Measurements from ENCODE around the gene DAPK3.
A peak's percentile ranks its signal among the peaks of the same experiment; 100 is the strongest.

DAPK3 gene

DNA sequence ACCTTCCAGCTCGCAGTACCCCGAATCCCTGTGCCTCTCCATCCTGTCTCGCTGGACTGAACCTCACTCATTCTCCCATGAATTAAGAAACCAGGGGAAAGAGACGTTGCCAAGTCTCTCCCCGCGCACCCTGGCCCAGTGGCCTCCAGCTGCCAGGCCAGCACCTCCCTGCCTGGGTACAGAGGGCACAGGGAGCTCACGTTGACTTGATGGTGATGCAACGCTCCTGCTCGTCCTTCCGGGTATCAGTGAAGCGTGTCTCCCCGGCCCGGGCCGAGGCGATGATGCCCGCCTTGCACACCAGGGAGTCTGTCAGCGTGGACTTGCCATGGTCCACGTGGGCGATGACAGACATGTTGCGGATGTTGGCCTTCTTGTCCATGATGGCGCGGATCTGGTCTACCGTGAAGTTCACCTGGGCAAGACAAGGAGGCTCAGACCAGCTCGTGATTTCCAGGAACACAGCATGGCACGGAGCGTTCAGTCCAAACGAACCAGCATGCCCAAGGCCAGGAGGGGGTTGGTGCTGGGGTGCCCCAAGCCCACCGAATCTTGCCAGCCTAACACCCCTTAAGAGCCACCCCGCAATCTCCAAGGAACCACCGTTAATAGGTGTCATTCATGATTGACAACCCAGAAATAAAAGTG, 13.2 kb upstream of the DAPK3 start:
- Histone ChIP-seq H3K36me3 (replicated peaks) (peaks cover 58% of the 10 kb centered on the region), H3K27ac (peak overlapping the region; percentile 96), H3K27me3 (replicated peaks) (no peaks in the 10 kb centered on the region), H3K4me3 (ENCODE audit: low read depth, low read length) (peak overlapping the region; percentile 100)
- in situ Hi-C loops (cut with HindIII; ENCODE audit: low pct_ligation_motif_present, low sequenced_read_pairs), result no loop called here
- TF ChIP-seq, protein P1, sequence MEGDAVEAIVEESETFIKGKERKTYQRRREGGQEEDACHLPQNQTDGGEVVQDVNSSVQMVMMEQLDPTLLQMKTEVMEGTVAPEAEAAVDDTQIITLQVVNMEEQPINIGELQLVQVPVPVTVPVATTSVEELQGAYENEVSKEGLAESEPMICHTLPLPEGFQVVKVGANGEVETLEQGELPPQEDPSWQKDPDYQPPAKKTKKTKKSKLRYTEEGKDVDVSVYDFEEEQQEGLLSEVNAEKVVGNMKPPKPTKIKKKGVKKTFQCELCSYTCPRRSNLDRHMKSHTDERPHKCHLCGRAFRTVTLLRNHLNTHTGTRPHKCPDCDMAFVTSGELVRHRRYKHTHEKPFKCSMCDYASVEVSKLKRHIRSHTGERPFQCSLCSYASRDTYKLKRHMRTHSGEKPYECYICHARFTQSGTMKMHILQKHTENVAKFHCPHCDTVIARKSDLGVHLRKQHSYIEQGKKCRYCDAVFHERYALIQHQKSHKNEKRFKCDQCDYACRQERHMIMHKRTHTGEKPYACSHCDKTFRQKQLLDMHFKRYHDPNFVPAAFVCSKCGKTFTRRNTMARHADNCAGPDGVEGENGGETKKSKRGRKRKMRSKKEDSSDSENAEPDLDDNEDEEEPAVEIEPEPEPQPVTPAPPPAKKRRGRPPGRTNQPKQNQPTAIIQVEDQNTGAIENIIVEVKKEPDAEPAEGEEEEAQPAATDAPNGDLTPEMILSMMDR (IDR thresholded peaks at IDR 0.05; ENCODE audit: low read depth, low read length, missing control alignments), result no peak
- DNase-seq, result no peak

DNA sequence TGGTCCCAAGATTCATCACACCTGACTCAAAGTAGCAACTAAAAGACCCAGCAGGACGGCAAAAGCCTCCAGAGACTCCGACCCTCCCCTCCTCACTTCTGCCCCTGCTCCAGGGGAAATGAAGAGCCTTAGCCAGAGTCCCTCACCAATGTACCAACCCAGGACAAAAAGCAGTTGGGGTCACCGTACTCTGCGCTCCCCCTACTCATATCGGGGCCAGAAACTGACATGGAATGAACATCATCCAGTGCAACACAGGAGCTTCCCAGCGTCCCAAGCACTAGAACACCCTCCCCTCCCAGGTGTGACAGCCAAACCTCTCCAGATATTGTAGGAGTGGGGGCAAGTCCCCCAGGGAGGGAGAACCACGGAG, 12.6 kb upstream of the DAPK3 start:
- Histone ChIP-seq H3K4me3 (ENCODE audit: low read depth, low read length) (peak overlapping the region; percentile 100), H3K27ac (peak overlapping the region; percentile 96), H3K36me3 (replicated peaks) (peaks cover 62% of the 10 kb centered on the region), H3K27me3 (replicated peaks) (no peaks in the 10 kb centered on the region)
- no peak for DNase-seq
- in situ Hi-C loops (cut with HindIII; ENCODE audit: low pct_ligation_motif_present, low sequenced_read_pairs), result no loop called here
- TF ChIP-seq, protein P1 (IDR thresholded peaks at IDR 0.05; ENCODE audit: low read depth, low read length, missing control alignments), result no peak

DNA sequence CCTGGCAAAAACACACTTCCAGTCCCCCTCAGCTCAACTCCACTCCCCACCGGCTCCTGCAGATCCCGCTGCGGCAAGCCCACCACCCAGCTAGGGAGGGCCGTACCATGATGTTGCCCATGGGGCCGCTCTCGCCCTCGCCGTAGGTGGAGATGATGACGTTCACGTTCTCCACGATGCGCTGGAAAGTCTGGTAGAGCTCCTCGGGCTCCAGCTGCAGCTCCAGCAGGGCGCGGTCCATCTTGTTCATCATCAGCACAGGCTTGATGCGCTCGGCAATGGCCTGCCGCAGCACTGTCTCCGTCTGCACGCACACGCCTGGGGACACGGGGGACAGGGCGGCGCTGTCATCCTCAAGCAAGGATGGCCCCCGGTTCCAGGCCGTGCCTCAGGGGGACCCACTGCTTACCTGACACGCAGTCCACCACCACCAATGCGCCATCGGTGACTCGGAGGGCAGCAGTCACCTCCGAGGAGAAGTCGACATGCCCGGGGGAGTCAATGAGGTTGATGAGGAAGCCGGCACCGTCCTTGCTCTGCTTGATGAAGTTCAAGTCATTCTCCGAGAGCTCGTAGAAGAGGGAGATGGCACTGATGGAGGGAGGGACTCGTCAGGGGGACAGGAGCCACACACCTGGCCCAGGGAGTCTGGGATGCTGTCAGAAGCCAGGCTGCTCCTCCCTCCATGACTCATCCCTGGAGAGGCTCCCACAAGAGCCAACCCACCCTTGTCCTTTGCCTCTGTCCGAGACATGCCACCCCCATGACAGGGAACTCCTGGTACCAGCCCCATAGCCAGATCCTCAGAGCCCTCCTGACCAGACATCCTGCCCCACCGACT, 12.0 kb upstream of the DAPK3 start:
- TF ChIP-seq, protein P1 (IDR thresholded peaks at IDR 0.05; ENCODE audit: low read depth, low read length, missing control alignments), result no peak
- in situ Hi-C loops (cut with HindIII; ENCODE audit: low pct_ligation_motif_present, low sequenced_read_pairs), result no loop called here
- H3K27ac ChIP-seq, result peak overlapping the region; percentile 96
- peak overlapping the region; percentile 100 for H3K4me3 ChIP-seq (ENCODE audit: low read depth, low read length)
- no peak for DNase-seq
- peaks cover 68% of the 10 kb centered on the region for H3K36me3 ChIP-seq (replicated peaks)
- H3K27me3 ChIP-seq (replicated peaks), result no peaks in the 10 kb centered on the region

DNA sequence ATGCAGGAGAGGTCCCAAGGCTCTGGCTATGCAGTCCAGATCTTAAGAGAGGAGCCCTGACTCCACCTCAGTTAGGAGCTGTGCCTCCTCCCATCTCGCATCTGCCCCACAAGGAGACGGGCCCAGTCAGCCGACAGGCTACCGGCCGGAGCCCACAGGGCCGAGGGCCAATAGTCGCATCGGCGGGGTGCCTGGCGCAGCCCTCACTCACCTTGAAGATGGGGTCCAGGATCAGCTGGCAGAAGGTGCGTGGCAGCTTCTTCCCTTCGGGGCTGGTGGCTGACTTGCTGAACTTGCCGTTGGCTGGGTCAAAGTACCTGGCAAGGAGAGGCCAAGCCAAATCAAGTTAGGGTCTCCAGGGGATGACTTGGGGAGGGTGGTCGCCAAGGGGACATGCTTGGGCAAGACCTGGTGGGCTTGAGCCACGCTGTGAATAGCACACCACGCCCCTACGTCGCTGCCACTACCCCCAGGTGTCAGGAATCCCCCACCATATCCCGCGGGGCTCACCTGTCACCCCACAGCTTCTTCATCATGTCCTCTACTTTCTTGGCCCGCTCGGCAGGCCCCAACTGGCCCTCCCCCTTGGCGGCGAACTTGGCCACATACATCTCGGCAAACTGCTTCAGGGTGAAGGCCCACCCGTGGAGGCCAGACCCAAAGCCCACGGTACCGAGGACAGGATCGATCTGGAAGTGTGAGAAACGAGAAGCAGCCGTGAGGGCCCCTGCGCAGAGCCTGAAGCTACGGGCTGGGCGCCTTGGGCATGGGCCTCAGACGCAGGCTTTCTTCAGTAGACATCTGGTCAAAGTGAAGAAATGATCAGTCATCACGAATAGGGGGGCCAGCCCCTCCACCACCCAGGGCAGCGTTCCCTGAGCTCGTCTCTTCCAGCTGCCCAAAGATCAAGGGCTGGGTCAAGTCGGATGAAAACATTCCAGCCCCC, 11.1 kb upstream of the DAPK3 start:
- H3K36me3 ChIP-seq (replicated peaks), result peaks cover 77% of the 10 kb centered on the region
- DNase-seq, result no peak
- no peaks in the 10 kb centered on the region for H3K27me3 ChIP-seq (replicated peaks)
- no peak overlapping the region for H3K4me3 ChIP-seq (ENCODE audit: low read depth, low read length)
- H3K27ac ChIP-seq, result no peak overlapping the region
- TF ChIP-seq, protein P1 (IDR thresholded peaks at IDR 0.05; ENCODE audit: low read depth, low read length, missing control alignments), result no peak
- in situ Hi-C loops (cut with HindIII; ENCODE audit: low pct_ligation_motif_present, low sequenced_read_pairs), result no loop called here

DNA sequence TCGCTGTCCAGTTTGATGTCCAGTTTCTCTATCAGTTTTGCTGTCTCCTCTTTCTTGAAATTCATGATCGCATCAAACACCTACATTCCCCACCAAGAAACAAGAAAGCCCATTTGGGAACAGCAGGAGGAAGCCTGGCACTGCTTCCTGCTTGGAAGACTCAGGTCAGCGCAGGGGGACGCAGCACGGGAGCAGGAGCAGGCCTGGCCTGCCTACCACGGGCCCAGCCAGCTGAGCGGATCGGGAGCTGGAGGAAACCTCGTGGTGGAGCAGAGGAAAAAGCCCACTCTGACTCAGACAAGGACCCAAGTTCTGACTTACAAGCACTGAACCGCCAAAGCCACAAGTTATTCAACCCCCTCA, 10.5 kb upstream of the DAPK3 start:
- no peak for DNase-seq
- Histone ChIP-seq H3K27ac (no peak overlapping the region), H3K4me3 (ENCODE audit: low read depth, low read length) (no peak overlapping the region), H3K36me3 (replicated peaks) (peaks cover 84% of the 10 kb centered on the region), H3K27me3 (replicated peaks) (no peaks in the 10 kb centered on the region)
- in situ Hi-C loops (cut with HindIII; ENCODE audit: low pct_ligation_motif_present, low sequenced_read_pairs), result no loop called here
- TF ChIP-seq, protein P1 (IDR thresholded peaks at IDR 0.05; ENCODE audit: low read depth, low read length, missing control alignments), result no peak

Data from brain microvascular endothelial cell (primary cell).